Subcutaneous adipose tissue (tissue), 4 donors: ENCODE measurements around the gene DHRS12. TPM values are rescaled to one million over a fixed set of nuclear protein-coding genes. Genes with fewer than 3 reads are reported as not detected.

ENCODE experiments used
- CTCF ChIP-seq: fragments of 450-650 bp; IDR thresholded peaks from one replicate; pipeline ENCODE4 v1.5.1; 2016; ENCODE audit warnings: low read depth, mild to moderate bottlenecking, control low read depth, antibody characterized with exemption, moderate library complexity
- total RNA-seq, 4 donors: library from RNA; depleted of rRNA; stranded (reverse); fragments of >200 nt; gene quantifications; one replicate each; pipeline ENCODE4 v1.1.0, GENCODE V29; 2016

Gene DHRS12
- total RNA-seq, 4 donors from 2014 or later, result 22.3 to 47.8 (median 29.1) TPM

GRCh38 chr13:51825681-51826254 lies 21.8 kb upstream of the DHRS12 start:
- TF ChIP-seq CTCF, result no peak

DNA sequence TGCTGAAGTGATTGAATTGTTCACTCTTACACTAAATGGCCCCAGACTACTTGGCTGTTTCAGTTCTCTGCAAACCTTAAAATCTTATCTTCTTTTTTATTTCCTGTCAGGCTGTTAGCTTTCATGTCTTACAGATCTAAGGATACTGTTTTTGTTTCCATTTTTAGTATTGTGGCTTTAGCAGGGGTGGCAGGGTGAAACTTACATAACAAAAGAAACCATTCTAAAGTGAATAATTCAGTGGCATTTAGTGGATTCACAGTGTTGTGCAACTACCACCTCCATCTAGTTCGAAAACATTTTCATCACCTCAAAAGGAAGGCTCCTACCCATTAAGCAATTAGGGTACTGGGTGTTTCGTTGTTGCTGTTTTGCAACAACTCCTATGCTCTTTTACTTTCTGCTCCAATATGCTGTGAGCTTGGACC lies 21.2 kb upstream of the DHRS12 start:
- no peak for TF ChIP-seq CTCF

DNA sequence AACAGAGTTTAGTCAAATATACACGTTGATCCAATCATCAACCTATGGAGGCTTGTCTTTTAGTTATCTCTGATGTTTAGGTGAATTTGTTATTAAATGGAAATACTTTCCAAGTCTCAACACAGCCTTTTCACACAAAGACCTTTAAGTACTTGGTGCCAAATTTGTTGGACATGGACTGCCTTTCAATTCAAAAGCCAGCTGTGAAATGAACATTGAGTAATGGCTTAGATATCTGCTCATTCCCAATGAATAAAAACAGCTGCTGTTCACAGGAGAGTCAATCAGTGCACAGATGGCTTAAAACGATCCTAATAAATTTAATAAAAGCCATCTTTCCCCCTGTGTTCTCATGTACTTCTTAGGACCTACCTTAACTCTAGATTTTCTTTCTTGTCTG lies 19.9 kb upstream of the DHRS12 start:
- TF ChIP-seq CTCF, result no peak

GRCh38 chr13:51823359-51823758 lies 19.4 kb upstream of the DHRS12 start:
- no peak for TF ChIP-seq CTCF

DNA sequence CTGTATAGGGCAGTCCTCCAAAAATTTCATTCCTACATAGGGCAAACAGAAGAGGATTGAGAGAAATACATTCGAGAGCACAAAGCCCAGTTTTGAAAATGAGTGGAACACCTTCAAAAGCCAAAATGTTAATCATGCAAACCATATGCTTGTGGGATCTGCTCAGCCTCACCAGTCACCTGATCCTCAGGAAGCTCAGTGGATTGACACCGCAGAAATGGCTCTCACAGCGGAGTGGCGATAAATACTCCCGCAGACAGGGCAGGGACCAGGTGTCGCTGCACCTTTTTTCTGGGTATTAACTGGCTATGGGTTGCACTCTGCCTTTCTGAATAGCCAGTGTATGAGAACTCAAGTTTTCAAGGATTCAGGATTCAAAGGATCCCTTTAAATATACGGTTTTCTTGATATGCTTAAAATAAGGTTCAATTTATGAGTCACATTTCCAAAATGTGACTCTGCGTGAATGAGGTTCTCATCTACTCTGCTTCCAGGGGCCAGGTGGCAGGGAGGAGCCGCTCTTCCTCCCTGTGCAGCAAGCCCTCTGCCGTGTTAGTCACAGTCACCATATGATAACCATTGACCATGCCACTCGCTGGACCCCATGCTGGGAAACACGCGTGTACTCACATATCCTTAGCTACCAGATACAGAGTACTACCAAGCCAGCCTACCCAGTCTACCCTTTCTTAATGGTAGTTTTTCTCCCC lies 18.3 kb upstream of the DHRS12 start:
- no peak for TF ChIP-seq CTCF

GRCh38 chr13:51821606-51822005 lies 17.6 kb upstream of the DHRS12 start:
- no peak for TF ChIP-seq CTCF

DNA sequence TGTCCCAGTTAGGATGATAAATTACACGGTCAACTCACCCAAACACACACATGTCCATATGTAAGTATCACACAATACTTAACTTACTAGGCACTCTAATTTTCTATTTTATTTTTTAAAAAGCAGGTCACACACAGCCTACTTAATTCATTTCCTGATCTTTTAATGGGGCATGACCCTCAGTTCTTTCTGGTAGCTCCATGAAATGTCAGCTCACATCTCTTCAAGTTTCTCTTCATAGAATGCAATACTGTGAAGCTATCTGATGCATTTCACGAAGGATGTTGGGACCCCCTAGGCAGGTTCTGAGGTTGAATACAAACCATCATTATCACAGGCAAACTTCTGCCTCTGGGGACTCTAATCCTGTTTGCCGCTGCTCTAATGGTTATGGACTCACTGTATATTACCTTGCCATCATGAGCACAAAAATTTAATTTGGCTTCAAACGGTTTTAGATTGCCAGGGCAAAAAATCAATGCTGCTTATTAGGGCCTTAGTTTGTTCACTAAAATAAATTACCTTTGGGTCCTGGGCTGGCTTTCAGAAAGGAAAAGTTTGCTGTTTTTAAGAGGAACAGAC lies 16.1 kb upstream of the DHRS12 start:
- no peak for TF ChIP-seq CTCF
